ENCODE results near the gene CNTN2.

Gene CNTN2

GRCh38 chr1:205030241-205030640, 12.8 kb upstream of the CNTN2 start:
- H3K4me3 ChIP-seq (ENCODE audit: low read depth, low read length) = no peak overlapping the region
- DNase-seq (ENCODE audit: low read depth) = no peak
- no peak for TF ChIP-seq CTCF (conservative IDR thresholded peaks at IDR 0.05; ENCODE audit: low read depth, low read length)

GRCh38 chr1:205030896-205031295, 12.1 kb upstream of the CNTN2 start:
- no peak overlapping the region for H3K4me3 ChIP-seq (ENCODE audit: low read depth, low read length)
- no peak for TF ChIP-seq CTCF (conservative IDR thresholded peaks at IDR 0.05; ENCODE audit: low read depth, low read length)
- no peak for DNase-seq (ENCODE audit: low read depth)

GRCh38 chr1:205032508-205032907, 10.5 kb upstream of the CNTN2 start:
- no peak overlapping the region for H3K4me3 ChIP-seq (ENCODE audit: low read depth, low read length)
- no peak for DNase-seq (ENCODE audit: low read depth)
- no peak for TF ChIP-seq CTCF (conservative IDR thresholded peaks at IDR 0.05; ENCODE audit: low read depth, low read length)

DNA sequence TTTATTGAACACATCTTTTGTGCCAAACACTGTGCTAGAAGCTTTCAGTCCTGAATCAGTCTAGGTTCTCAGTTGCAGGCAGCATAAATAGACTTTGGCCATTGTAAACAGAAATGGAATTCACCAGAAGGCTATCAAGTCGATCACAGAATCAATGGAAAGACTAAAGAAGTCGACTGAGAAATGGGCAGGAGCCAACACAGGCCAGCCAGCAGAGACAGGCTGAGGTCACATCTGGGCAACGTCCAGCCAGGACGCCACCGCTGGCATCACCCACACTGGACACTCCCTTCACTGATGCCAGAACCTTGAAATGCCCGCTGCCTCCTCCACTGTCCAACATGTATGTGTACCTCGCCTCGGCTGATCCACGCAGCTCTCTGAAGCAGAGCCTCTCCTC, 5.5 kb upstream of the CNTN2 start:
- H3K4me3 ChIP-seq (ENCODE audit: low read depth, low read length) = no peak overlapping the region
- no peak for TF ChIP-seq CTCF (conservative IDR thresholded peaks at IDR 0.05; ENCODE audit: low read depth, low read length)
- DNase-seq (ENCODE audit: low read depth) = no peak

DNA sequence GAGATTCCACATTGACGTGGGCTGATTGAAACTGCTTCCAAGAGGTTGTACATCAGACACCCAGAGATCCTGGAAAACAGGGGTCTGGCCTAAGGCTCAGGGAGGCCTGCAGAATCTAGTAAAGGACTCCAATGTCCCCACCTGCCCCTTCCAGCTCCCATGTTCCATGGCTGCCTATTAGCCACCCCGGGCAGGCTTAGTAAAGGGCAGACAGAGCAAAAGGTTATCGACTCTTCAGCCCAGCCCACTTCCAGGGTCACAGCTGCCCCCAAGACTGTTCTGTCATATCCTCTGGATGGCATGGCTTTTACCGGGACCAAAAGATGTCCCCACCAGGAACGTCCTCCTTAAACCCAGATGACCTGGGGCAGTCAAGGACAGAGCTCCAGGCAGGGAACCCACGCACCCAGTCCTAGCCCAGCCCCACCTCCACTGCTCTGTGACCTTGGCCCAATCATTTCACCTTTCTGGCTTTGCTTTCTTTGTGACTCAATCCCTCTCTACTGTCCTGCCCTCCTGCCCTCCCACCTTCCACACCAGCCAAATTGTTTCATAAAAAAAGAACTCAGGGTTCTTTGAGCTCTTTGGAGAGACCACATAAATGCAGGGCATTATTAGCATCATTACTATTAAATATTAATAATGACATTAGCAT, 4.8 kb upstream of the CNTN2 start:
- TF ChIP-seq CTCF (conservative IDR thresholded peaks at IDR 0.05; ENCODE audit: low read depth, low read length) = no peak
- no peak for DNase-seq (ENCODE audit: low read depth)
- no peak overlapping the region for H3K4me3 ChIP-seq (ENCODE audit: low read depth, low read length)

GRCh38 chr1:205041001-205041715, 1.9 kb upstream of the CNTN2 start:
- no peak overlapping the region for H3K4me3 ChIP-seq (ENCODE audit: low read depth, low read length)
- no peak for TF ChIP-seq CTCF (conservative IDR thresholded peaks at IDR 0.05; ENCODE audit: low read depth, low read length)
- DNase-seq (ENCODE audit: low read depth) = no peak
